ENCODE data around the gene SIGLEC11. TPM values are rescaled to one million over a fixed set of nuclear protein-coding genes. Genes with fewer than 3 reads are reported as not detected.
A peak's percentile ranks its signal among the peaks of the same experiment; 100 is the strongest.

SIGLEC11 gene
- polyA plus RNA-seq, 3 donors: 0.28 to 2.2 (median 0.67) TPM

DNA sequence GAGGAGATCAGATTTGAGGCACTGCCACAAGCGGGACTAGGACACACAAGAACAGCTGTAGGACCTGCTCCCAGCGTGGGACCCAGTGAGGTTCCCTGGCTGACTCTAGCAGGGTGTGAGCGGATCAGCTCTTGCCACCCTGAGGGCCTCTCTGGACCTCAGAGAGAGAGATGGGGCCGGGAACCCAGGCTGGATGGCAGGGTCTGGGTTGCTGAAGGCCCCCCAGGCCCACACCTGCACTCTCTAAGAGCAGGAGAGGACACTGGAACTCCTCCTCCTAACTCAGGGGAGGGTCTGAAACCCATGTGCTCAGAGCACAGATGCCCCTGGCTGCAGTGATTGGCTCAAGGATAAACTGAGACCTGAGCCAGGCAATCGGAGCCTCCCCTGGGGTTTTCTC lies 50.8 kb downstream of the SIGLEC11 start:
- H4K20me1 ChIP-seq (ENCODE audit: insufficient read depth, low read length): peaks cover 1% of the 10 kb centered on the region
- intact Hi-C loops (cut with micrococcal nuclease): no loop called here

More for the DNA sequence above, 50.8 kb downstream of the SIGLEC11 start:
- Mint-ChIP-seq H3K36me3 (peaks cover 64 to 78% of the 10 kb centered on the region in 2 donors), H3K9me3 (no peaks in the 10 kb centered on the region), H3K4me1 (peaks cover 62% of the 10 kb centered on the region), H3K27me3 (ENCODE audit: low read depth in 3 of 3) (peaks cover 0 to 5% (median 4%) of the 10 kb centered on the region in 3 donors), H3K4me3 (no peak overlapping the region), H3K27ac (peak overlapping the region in 6 of 7 donors; percentile 38 to 99 (median 97))
- H3K9ac ChIP-seq (ENCODE audit: insufficient read depth, low read length, poor library complexity, severe bottlenecking): no peak overlapping the region
- peaks cover 54 to 77% of the 10 kb centered on the region in 2 donors for H3K36me3 ChIP-seq (replicated peaks in 1 of 2; ENCODE audit: control insufficient read depth in 1 of 2, insufficient read depth in 2 of 2, low read length in 2 of 2)
- no peaks in the 10 kb centered on the region for H3K9me3 ChIP-seq (replicated peaks in 1 of 2; ENCODE audit: control insufficient read depth in 1 of 2, insufficient read depth in 1 of 2, low read length in 2 of 2)
- 98% methylated on average over 4 of the region's 5 CpGs for WGBS (ENCODE audit: insufficient coverage)
- H3K4me1 ChIP-seq (ENCODE audit: control insufficient read depth in 1 of 2, insufficient read depth in 2 of 2, low read length in 2 of 2): peaks cover 45 to 58% of the 10 kb centered on the region in 2 donors
- no peak for DNase-seq
- peak overlapping the region; percentile 94 to 97 for H3K27ac ChIP-seq (ENCODE audit: low read depth in 1 of 2, low read length in 2 of 2)
- no peak overlapping the region for H2AFZ ChIP-seq (ENCODE audit: insufficient read depth, low read depth, low read length, poor library complexity, severe bottlenecking)
- H3K4me3 ChIP-seq (replicated peaks in 1 of 3; ENCODE audit: low read depth in 2 of 3, low read length in 3 of 3): no peak overlapping the region
- peaks cover 62% of the 10 kb centered on the region for H3K79me2 ChIP-seq (ENCODE audit: insufficient read depth, low read length)
- no peak overlapping the region for H3K4me2 ChIP-seq (replicated peaks; ENCODE audit: extremely low read depth, low read length, poor library complexity, severe bottlenecking)
- TF ChIP-seq CTCF (IDR thresholded peaks at IDR 0.05): no peak
- no peaks in the 10 kb centered on the region for H3K27me3 ChIP-seq (ENCODE audit: control insufficient read depth in 2 of 2, insufficient read depth in 2 of 2, low read length in 2 of 2)

All from CD14-positive monocyte (primary cell).